ENCODE data around the gene ARHGAP18.

ARHGAP18 gene

GRCh38 chr6:129672881-129673631, 36.9 kb downstream of the ARHGAP18 start:
- peak overlapping the region; percentile 26 for H3K4me3 ChIP-seq (replicated peaks; ENCODE audit: low read depth, low read length)
- peak; percentile 82 for DNase-seq (ENCODE audit: low read depth)
- no peak for TF ChIP-seq CTCF (IDR thresholded peaks at IDR 0.05; ENCODE audit: low read length, missing control alignments)

- no peak for TF ChIP-seq CTCF (IDR thresholded peaks at IDR 0.05; ENCODE audit: low read length, missing control alignments)
- peak; percentile 39 for DNase-seq (ENCODE audit: low read depth)
- H3K4me3 ChIP-seq (replicated peaks; ENCODE audit: low read depth, low read length), result peak overlapping the region; percentile 26
Measured at GRCh38 chr6:129672341-129672682, 37.7 kb downstream of the ARHGAP18 start.

- TF ChIP-seq CTCF (IDR thresholded peaks at IDR 0.05; ENCODE audit: low read length, missing control alignments), result no peak
Measured at GRCh38 chr6:129671442-129672340, 38.3 kb downstream of the ARHGAP18 start.

GRCh38 chr6:129670634-129671033, 39.3 kb downstream of the ARHGAP18 start:
- no peak overlapping the region for H3K4me3 ChIP-seq (replicated peaks; ENCODE audit: low read depth, low read length)
- no peak for TF ChIP-seq CTCF (IDR thresholded peaks at IDR 0.05; ENCODE audit: low read length, missing control alignments)
- no peak for DNase-seq (ENCODE audit: low read depth)

More at GRCh38 chr6:129671442-129672340, 38.3 kb downstream of the ARHGAP18 start:
- no peak overlapping the region for H3K4me3 ChIP-seq (replicated peaks; ENCODE audit: low read depth, low read length)
- no peak for DNase-seq (ENCODE audit: low read depth)

- no peak for TF ChIP-seq CTCF (IDR thresholded peaks at IDR 0.05; ENCODE audit: low read length, missing control alignments)
- no peak overlapping the region for H3K4me3 ChIP-seq (replicated peaks; ENCODE audit: low read depth, low read length)
- peak; percentile 93 for DNase-seq (ENCODE audit: low read depth)
Measured at GRCh38 chr6:129667621-129668020, 42.4 kb downstream of the ARHGAP18 start.

- H3K4me3 ChIP-seq (replicated peaks; ENCODE audit: low read depth, low read length), result no peak overlapping the region
- DNase-seq (ENCODE audit: low read depth), result peak; percentile 64
- peak; percentile 21 for TF ChIP-seq CTCF (IDR thresholded peaks at IDR 0.05; ENCODE audit: low read length, missing control alignments)
Measured at GRCh38 chr6:129667034-129667433, 42.9 kb downstream of the ARHGAP18 start.

All from fibroblast of pulmonary artery (primary cell).